DOHH2 (cell line): ENCODE data around the gene NKAIN2.

Experiments used
- EZH2phosphoT487 ChIP-seq: fragments of 200-600 bp; sonication (generic); IDR thresholded peaks from 2 replicates; pipeline ENCODE4 v1.6.1; 2017; ENCODE audit warnings: borderline replicate concordance, mild to moderate bottlenecking, antibody characterized with exemption, low read length, moderate library complexity, mixed read lengths
- TF ChIP-seq, protein P1 (sequence below): fragments of 200-600 bp; sonication (generic); IDR thresholded peaks from one replicate; pipeline ENCODE4 v1.5.1; 2014; ENCODE audit warnings: antibody characterized with exemption, mild to moderate bottlenecking, low read depth, low read length; ENCODE audit not compliant: poor library complexity, severe bottlenecking

DNA sequence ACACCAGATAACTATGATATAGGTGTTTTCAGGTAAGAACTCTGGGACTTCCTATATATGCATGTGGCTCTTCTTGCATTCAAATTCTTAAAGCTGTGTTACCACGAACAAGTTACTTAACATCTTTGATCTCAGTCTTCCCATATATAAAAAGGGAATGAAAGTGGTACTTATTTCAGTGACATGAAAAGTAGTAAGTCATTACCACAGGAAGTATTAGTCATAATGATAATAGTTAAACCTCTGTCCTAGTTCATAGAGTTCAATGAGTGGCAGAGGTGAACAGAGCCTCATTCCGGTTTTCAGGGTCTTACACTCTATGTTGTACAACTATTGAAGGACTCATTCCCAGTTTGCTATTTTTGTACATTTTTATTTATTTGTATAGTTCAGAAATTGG, 237.0 kb downstream of the NKAIN2 start:
- TF ChIP-seq, protein P1, sequence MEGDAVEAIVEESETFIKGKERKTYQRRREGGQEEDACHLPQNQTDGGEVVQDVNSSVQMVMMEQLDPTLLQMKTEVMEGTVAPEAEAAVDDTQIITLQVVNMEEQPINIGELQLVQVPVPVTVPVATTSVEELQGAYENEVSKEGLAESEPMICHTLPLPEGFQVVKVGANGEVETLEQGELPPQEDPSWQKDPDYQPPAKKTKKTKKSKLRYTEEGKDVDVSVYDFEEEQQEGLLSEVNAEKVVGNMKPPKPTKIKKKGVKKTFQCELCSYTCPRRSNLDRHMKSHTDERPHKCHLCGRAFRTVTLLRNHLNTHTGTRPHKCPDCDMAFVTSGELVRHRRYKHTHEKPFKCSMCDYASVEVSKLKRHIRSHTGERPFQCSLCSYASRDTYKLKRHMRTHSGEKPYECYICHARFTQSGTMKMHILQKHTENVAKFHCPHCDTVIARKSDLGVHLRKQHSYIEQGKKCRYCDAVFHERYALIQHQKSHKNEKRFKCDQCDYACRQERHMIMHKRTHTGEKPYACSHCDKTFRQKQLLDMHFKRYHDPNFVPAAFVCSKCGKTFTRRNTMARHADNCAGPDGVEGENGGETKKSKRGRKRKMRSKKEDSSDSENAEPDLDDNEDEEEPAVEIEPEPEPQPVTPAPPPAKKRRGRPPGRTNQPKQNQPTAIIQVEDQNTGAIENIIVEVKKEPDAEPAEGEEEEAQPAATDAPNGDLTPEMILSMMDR = no peak
- no peak for TF ChIP-seq EZH2phosphoT487
